Ascending aorta (tissue), 2 donors: Measurements from ENCODE around the gene COX6B2. TPM values are rescaled to one million over a fixed set of nuclear protein-coding genes. Genes with fewer than 3 reads are reported as not detected.

Experiments
- DNase-seq, 2 donors: peaks; one replicate each; pipeline ENCODE4 v3.0.0-alpha.2; 2019; ENCODE audit warnings: low spot score in 2 of 2
- H3K27ac ChIP-seq, 2 donors: fragments of 200-600 bp; sonication (generic); one replicate each; pipeline ENCODE4 v1.5.1; 2016 to 2017; ENCODE audit warnings: mild to moderate bottlenecking in 1 of 2
- H3K27me3 ChIP-seq: fragments of 200-600 bp; sonication (generic); one replicate; pipeline ENCODE4 v1.5.1; 2017
- H3K36me3 ChIP-seq, 2 donors: fragments of 200-600 bp; sonication (generic); one replicate each; pipeline ENCODE4 v1.5.1; 2016
- H3K4me1 ChIP-seq, 2 donors: fragments of 200-600 bp; sonication (generic); one replicate each; pipeline ENCODE4 v1.5.1; 2016 to 2017; ENCODE audit warnings: mild to moderate bottlenecking in 1 of 2
- H3K4me3 ChIP-seq, 2 donors: fragments of 200-600 bp; sonication (generic); one replicate each; pipeline ENCODE4 v1.5.1; 2016 to 2017; ENCODE audit warnings: mild to moderate bottlenecking in 1 of 2
- H3K9me3 ChIP-seq, 2 donors: fragments of 200-600 bp; sonication (generic); one replicate each; pipeline ENCODE4 v1.5.1; 2016
- intact Hi-C: fragments of 100-400 bp; cut with DNase I; formaldehyde crosslinking; loops from one replicate; pipeline ENCODE4 v1.15.1; 2023
- total RNA-seq: library from RNA; depleted of rRNA; stranded (reverse); fragments of >200 nt; gene quantifications from one replicate; pipeline ENCODE4 v1.1.0, GENCODE V29; 2016
- TF ChIP-seq, protein P1 (sequence below), 3 experiments: fragments of 200-600 bp in 2 of 3; fragments of 450-650 bp in 1 of 3; sonication (generic) in 2 of 3; IDR thresholded peaks; one replicate each; pipeline ENCODE4 v1.5.1; 2016 to 2019; ENCODE audit warnings: antibody characterized with exemption in 3 of 3, mild to moderate bottlenecking in 1 of 3, moderate library complexity in 1 of 3

Gene COX6B2
- total RNA-seq, 1 donor from 2014 or later: not detected

DNA sequence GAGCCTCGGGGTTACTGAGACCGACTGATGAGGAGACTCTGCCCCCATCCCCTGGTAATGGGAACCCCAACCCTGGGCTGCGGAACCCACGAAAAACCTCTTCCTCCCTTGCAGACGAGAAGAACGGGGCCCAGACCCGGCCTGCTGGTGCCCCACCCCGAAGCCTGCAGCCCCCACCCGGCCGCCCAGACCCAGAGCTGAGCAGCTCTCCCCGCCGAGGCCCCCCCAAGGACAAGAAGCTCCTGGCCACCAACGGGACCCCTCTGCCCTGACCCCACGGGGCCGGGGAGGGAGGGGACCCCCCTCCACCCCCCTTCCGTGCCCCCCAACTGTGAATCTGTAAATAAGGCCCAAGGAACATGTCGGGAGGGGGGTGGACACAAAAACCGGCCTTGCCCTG lies 42.7 kb downstream of the COX6B2 start:
- TF ChIP-seq, protein P1, sequence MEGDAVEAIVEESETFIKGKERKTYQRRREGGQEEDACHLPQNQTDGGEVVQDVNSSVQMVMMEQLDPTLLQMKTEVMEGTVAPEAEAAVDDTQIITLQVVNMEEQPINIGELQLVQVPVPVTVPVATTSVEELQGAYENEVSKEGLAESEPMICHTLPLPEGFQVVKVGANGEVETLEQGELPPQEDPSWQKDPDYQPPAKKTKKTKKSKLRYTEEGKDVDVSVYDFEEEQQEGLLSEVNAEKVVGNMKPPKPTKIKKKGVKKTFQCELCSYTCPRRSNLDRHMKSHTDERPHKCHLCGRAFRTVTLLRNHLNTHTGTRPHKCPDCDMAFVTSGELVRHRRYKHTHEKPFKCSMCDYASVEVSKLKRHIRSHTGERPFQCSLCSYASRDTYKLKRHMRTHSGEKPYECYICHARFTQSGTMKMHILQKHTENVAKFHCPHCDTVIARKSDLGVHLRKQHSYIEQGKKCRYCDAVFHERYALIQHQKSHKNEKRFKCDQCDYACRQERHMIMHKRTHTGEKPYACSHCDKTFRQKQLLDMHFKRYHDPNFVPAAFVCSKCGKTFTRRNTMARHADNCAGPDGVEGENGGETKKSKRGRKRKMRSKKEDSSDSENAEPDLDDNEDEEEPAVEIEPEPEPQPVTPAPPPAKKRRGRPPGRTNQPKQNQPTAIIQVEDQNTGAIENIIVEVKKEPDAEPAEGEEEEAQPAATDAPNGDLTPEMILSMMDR (IDR thresholded peaks at IDR 0.05): no peak
- H3K27me3 ChIP-seq: no peaks in the 10 kb centered on the region
- no peaks in the 10 kb centered on the region for H3K4me1 ChIP-seq
- no peaks in the 10 kb centered on the region for H3K9me3 ChIP-seq
- DNase-seq: no peak
- intact Hi-C loops: no loop called here
- H3K27ac ChIP-seq: no peak overlapping the region
- H3K4me3 ChIP-seq: no peak overlapping the region
- H3K36me3 ChIP-seq: peaks cover 15 to 20% of the 10 kb centered on the region in 2 donors

DNA sequence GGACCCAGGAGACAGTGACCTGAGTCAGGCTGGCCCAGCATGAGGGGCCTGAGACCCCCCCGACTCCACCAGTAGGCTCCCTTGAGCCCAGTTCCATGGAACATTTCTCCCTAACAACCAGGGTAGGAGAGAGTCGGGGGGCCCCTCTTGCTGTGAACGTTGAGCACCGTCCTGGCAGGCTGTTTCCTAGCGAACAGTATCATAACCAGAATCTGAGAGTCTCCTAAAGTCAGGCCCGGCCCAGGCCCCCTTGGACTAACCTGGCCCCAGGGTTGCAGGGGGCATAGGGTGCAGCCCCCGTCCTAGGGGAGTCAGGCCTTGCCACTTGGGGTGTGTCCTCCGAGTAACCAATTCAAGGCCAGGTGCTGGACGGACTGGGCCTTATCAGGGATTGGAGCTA lies 43.1 kb downstream of the COX6B2 start:
- Histone ChIP-seq H3K27me3 (no peaks in the 10 kb centered on the region), H3K27ac (no peak overlapping the region), H3K9me3 (no peaks in the 10 kb centered on the region), H3K4me3 (no peak overlapping the region), H3K4me1 (no peaks in the 10 kb centered on the region), H3K36me3 (peaks cover 19 to 24% of the 10 kb centered on the region in 2 donors)
- no peak for DNase-seq
- intact Hi-C loops: no loop called here
- TF ChIP-seq, protein P1 (IDR thresholded peaks at IDR 0.05): no peak

DNA sequence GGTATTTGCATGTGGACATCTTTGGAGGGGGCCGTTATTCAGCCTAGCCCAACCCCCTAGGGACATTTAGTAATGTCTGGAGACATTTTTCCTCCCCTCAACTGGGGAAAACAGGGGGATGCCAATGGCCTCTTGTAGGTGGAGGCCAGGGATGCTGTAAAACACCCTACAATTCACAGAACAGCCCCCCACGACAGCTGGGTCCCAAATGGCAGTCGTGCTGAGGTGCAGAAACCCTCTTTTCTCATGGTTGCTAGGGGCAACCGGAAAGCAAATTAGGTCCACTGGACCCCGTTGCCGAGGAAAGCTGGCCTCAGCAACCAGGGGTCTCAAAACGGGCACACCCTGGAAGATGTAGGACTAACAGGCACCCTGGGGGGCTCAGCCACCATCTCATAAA lies 44.0 kb downstream of the COX6B2 start:
- H3K4me1 ChIP-seq: no peaks in the 10 kb centered on the region
- no peak overlapping the region for H3K4me3 ChIP-seq
- no peaks in the 10 kb centered on the region for H3K27me3 ChIP-seq
- DNase-seq: no peak
- H3K27ac ChIP-seq: no peak overlapping the region
- peaks cover 21 to 28% of the 10 kb centered on the region in 2 donors for H3K36me3 ChIP-seq
- TF ChIP-seq, protein P1 (IDR thresholded peaks at IDR 0.05): no peak
- intact Hi-C loops: no loop called here
- no peaks in the 10 kb centered on the region for H3K9me3 ChIP-seq

DNA sequence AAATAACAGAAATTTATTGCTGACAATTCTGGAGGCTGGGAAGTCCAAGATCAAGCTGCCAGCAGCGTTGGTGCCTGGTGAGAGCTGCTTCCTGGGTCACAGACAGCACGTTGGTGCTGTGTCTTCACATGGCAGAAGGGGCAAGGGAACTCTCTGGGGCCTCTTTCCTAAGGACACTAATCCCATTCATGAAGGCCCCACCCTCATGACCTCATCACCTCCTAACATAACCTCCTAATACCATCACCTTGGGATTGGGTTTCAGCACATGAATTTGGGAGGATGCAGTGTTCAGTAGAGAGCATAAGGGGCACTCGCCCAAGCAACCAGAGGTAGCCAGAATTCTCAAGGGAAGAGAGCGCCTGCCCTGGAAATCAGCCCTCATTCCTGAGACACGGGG lies 45.1 kb downstream of the COX6B2 start:
- Histone ChIP-seq H3K27ac (no peak overlapping the region), H3K4me3 (no peak overlapping the region), H3K9me3 (no peaks in the 10 kb centered on the region), H3K36me3 (peaks cover 21 to 36% of the 10 kb centered on the region in 2 donors), H3K4me1 (no peaks in the 10 kb centered on the region), H3K27me3 (no peaks in the 10 kb centered on the region)
- TF ChIP-seq, protein P1 (IDR thresholded peaks at IDR 0.05): no peak
- no peak for DNase-seq
- intact Hi-C loops: no loop called here

DNA sequence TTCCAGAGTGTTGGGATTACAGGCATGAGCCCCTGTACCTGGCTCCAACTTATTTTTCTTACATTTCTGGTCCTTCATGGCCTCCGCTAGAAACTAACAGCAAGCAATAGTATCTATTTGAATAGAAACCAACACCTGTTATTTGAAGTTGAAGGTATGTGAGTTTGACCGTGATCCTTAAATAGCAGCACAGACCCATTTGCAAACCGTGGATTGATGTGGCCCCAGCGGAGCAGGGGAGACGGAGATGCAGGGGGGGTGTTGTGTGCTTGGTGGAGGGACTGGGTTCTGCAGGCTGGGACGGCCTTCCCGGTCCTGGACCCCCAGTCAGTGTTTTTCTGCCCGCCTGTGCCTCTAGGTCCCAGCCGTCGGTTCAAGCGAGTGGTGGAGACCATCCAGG lies 46.2 kb downstream of the COX6B2 start:
- no peaks in the 10 kb centered on the region for H3K27me3 ChIP-seq
- DNase-seq: no peak
- H3K4me1 ChIP-seq: no peaks in the 10 kb centered on the region
- no peak overlapping the region for H3K27ac ChIP-seq
- H3K9me3 ChIP-seq: no peaks in the 10 kb centered on the region
- intact Hi-C loops: no loop called here
- H3K4me3 ChIP-seq: no peak overlapping the region
- peaks cover 21 to 36% of the 10 kb centered on the region in 2 donors for H3K36me3 ChIP-seq
- TF ChIP-seq, protein P1 (IDR thresholded peaks at IDR 0.05): no peak

DNA sequence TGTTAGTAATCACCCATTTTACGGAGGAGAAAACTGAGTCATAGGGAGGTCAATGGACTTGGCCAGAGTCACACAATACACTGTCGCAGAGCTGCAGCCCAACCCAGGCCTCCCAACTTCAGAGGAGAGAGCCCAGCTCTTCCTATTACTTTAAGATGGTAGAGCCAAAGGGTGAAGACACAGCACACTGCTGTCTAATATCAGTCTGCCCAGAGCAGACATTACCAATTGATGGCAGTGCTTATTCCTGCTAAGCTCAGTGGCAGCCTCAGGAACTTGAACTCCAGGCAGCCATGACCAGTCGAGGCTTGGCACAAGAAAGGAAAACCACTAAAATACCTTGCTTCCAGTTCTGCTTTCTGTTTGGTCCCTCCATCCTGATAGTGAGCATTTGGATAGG lies 47.8 kb downstream of the COX6B2 start:
- Histone ChIP-seq H3K27ac (no peak overlapping the region), H3K4me3 (no peak overlapping the region), H3K4me1 (peaks cover 0 to 4% of the 10 kb centered on the region in 2 donors), H3K27me3 (no peaks in the 10 kb centered on the region), H3K36me3 (peaks cover 24 to 36% of the 10 kb centered on the region in 2 donors), H3K9me3 (no peaks in the 10 kb centered on the region)
- intact Hi-C loops: no loop called here
- DNase-seq: no peak
- TF ChIP-seq, protein P1 (IDR thresholded peaks at IDR 0.05): no peak
